ENCODE data around the gene TLE1.

Gene TLE1

DNA sequence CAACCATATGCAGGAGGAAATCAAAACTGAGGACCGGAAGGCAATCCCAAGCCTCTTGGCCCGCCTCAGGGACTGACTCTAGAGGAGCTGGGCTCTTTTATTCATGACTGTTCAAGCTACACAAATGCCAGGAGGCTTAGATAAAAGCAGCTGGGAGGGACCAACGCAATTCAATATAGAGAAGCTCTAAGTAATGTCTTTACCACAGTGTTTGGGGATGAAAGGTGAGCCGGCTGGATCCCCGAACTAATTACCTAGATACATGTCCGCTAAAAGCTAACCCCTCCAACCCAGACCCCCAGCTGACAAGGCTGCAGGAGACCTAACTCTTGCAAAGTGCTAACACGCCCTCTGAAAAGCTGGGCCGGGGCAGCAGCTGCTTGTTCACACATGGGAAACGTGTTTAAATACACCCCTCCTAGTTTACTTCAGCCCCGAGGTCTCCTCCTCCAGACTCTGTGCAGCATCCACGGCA lies 67.5 kb downstream of the TLE1 start:
- DNase-seq (ENCODE audit: low read depth) = no peak
- no peak overlapping the region for H3K4me3 ChIP-seq (replicated peaks; ENCODE audit: low read depth, low read length)
- TF ChIP-seq, protein P1, sequence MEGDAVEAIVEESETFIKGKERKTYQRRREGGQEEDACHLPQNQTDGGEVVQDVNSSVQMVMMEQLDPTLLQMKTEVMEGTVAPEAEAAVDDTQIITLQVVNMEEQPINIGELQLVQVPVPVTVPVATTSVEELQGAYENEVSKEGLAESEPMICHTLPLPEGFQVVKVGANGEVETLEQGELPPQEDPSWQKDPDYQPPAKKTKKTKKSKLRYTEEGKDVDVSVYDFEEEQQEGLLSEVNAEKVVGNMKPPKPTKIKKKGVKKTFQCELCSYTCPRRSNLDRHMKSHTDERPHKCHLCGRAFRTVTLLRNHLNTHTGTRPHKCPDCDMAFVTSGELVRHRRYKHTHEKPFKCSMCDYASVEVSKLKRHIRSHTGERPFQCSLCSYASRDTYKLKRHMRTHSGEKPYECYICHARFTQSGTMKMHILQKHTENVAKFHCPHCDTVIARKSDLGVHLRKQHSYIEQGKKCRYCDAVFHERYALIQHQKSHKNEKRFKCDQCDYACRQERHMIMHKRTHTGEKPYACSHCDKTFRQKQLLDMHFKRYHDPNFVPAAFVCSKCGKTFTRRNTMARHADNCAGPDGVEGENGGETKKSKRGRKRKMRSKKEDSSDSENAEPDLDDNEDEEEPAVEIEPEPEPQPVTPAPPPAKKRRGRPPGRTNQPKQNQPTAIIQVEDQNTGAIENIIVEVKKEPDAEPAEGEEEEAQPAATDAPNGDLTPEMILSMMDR (IDR thresholded peaks at IDR 0.05; ENCODE audit: low read length, missing control alignments) = no peak

DNA sequence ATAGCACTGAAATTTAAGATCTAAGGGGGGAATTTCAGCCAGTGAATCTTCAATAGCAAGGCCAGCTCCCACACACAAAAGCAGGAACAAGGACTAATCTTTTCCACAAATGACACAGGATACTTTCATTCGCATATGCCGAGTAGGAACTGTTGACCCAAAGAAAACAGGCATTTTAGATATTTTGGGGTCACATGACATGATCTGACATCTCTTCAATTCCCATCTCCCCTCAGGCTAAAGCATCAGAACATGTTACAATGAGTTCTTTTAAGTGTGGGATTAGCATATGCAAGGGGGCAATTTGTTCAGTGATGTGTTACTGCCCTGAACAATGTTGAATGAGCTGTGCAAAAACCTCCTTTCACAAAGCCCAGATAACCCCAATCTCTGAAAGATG lies 68.2 kb downstream of the TLE1 start:
- no peak for DNase-seq (ENCODE audit: low read depth)
- H3K4me3 ChIP-seq (replicated peaks; ENCODE audit: low read depth, low read length) = no peak overlapping the region
- TF ChIP-seq, protein P1 (IDR thresholded peaks at IDR 0.05; ENCODE audit: low read length, missing control alignments) = no peak

DNA sequence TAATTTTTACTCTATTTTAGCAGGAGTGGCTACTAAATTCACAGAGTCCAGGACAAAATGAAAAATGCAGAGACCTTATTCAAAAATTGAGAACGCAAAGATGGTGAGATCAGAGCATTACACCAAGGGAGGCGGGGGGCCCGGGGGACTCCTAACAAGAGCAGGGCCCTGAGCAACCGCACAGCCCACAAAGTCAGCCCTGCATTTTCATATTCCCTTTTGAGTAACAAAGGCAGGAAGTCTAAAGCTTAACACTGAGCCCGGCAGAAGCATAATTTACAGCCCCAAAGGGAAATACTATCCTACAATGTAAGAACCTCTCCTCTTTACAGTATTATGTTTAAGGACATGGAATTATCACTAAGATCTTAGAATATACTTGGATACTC lies 69.4 kb downstream of the TLE1 start:
- no peak overlapping the region for H3K4me3 ChIP-seq (replicated peaks; ENCODE audit: low read depth, low read length)
- TF ChIP-seq, protein P1 (IDR thresholded peaks at IDR 0.05; ENCODE audit: low read length, missing control alignments) = no peak
- no peak for DNase-seq (ENCODE audit: low read depth)

DNA sequence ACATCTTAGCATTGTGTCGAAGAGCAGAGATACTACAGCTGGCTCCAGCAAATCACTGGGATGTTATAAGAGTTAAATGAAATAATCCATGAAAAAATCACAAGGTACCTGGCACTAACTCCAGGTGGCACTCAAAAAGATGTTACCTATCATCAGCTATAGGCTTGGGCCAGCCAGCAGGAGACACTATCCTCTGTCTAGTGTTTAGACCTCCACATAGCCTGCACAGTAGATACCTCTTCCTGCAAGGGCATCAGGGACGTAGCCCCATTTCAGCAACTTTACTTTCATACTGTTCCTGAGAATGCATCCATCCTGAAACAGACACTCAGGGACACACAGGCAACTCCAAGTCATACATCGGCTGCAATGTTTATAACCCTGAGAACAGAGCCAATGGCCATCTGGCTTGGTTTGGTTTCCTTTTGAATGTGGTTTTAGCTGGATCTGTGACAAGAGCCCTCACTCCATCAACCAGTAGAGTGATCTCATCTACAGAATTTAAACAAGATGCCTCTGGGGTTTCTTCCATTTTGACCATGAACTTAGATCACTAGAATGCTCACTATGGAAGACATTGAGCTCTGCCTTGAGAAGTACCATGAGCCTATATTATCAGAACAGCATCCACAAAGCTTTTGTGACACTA lies 69.9 kb downstream of the TLE1 start:
- peak; percentile 36 for DNase-seq (ENCODE audit: low read depth)
- H3K4me3 ChIP-seq (replicated peaks; ENCODE audit: low read depth, low read length) = no peak overlapping the region
- TF ChIP-seq, protein P1 (IDR thresholded peaks at IDR 0.05; ENCODE audit: low read length, missing control alignments) = no peak

DNA sequence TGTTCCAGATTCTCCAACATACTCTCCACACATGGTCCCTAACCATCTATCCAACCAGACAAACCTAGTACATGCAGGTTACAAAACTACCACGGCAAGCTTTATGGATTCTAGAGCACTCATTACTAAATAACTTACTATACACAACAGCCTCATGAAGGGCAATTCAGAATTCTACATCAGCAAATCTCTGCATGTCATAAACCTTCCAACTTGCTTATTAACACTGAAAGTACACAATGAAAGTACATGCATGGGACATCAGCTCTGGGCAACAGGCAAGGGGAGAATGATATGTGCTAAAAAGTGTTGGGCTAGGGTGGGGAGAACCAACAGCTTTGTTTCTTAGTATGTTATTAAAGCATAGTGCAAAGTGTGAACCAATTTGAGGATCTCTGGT lies 70.4 kb downstream of the TLE1 start:
- H3K4me3 ChIP-seq (replicated peaks; ENCODE audit: low read depth, low read length) = no peak overlapping the region
- TF ChIP-seq, protein P1 (IDR thresholded peaks at IDR 0.05; ENCODE audit: low read length, missing control alignments) = no peak
- DNase-seq (ENCODE audit: low read depth) = no peak

DNA sequence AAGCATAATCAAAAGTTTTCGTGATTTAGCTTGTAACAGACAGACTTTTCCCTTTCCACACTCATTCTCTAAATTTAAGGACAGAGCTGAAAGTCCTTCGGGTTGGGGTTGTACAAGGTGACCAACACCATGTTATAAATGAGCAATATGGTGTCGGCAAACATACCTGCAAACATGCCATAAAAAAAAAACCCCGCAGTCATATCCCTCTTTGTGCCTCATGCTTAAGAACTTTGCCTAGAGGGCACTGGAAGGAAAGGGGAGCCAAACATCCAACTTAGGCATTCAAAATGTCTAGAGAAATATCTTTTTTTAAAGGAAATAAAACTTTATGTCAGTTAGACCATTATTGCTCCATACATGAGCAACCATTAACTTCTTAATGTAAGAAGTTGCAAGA lies 73.2 kb downstream of the TLE1 start:
- no peak for DNase-seq (ENCODE audit: low read depth)
- TF ChIP-seq, protein P1 (IDR thresholded peaks at IDR 0.05; ENCODE audit: low read length, missing control alignments) = no peak
- H3K4me3 ChIP-seq (replicated peaks; ENCODE audit: low read depth, low read length) = no peak overlapping the region

DNA sequence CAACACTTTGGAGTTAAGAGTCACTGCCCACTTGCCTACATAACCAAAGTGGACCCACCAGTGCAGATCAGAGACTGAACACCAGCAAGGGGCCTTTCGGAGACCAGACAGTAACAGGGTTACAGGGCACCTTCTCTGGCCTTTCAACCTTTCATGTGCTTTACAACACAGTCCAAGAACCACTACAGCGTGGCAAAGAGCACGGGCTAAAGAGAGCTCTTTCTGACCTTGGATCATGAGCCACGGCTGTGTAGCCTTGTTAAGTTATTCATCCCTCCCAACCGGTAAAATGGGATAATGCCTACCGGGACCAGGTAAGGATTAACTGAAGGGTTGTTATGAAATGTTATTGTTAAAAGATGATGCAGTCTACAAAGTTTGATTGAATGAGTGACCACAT lies 75.0 kb downstream of the TLE1 start:
- no peak overlapping the region for H3K4me3 ChIP-seq (replicated peaks; ENCODE audit: low read depth, low read length)
- DNase-seq (ENCODE audit: low read depth) = no peak
- TF ChIP-seq, protein P1 (IDR thresholded peaks at IDR 0.05; ENCODE audit: low read length, missing control alignments) = no peak
